Neural cell (in vitro differentiated cells): ENCODE data around the gene TSGA10IP. TPM values are rescaled to one million over a fixed set of nuclear protein-coding genes. Genes with fewer than 3 reads are reported as not detected.

Experiments used
- H2AFZ ChIP-seq: fragments of 200-600, 300-800 bp; sonication (generic), shearing (Covaris generic); 2 replicates; pipeline ENCODE4 v1.6.0; 2014; ENCODE audit warnings: low read depth, mild to moderate bottlenecking, antibody characterized with exemption, low read length, moderate library complexity
- H3F3A ChIP-seq: fragments of 200-600 bp; shearing (Covaris generic); 2 replicates; pipeline ENCODE4 v1.6.1; 2016; ENCODE audit warnings: mild to moderate bottlenecking, moderate library complexity, mixed read lengths, antibody characterized with exemption, low read length; ENCODE audit not compliant: insufficient read depth, poor library complexity, severe bottlenecking
- H3K27ac ChIP-seq: fragments of 200-600, 300-800 bp; sonication (generic), shearing (Covaris generic); 2 replicates; pipeline ENCODE4 v1.5.1; 2014; ENCODE audit warnings: mild to moderate bottlenecking, low read length, moderate library complexity
- H3K27me3 ChIP-seq: fragments of 300-800, 200-600 bp; sonication (generic), shearing (Covaris generic); 2 replicates; pipeline ENCODE4 v1.6.0; 2014; ENCODE audit warnings: mild to moderate bottlenecking, low read depth, low read length, moderate library complexity; ENCODE audit not compliant: insufficient read depth
- H3K36me3 ChIP-seq: fragments of 300-800, 200-600 bp; sonication (generic), shearing (Covaris generic); 2 replicates; pipeline ENCODE4 v1.5.1; 2014; ENCODE audit warnings: mild to moderate bottlenecking, antibody characterized with exemption, low read length, moderate library complexity; ENCODE audit not compliant: insufficient read depth
- H3K4me2 ChIP-seq: fragments of 300-800, 200-600 bp; sonication (generic), shearing (Covaris generic); 2 replicates; pipeline ENCODE4 v1.6.0; 2014; ENCODE audit warnings: mild to moderate bottlenecking, low read length
- H3K4me3 ChIP-seq: fragments of 300-800, 200-600 bp; sonication (generic), shearing (Covaris generic); 2 replicates; pipeline ENCODE4 v1.5.1; 2014; ENCODE audit warnings: mild to moderate bottlenecking, low read length, moderate library complexity
- H3K79me2 ChIP-seq: fragments of 200-600 bp; shearing (Covaris generic); replicated peaks from 2 replicates; pipeline ENCODE4 v1.6.0; 2014; ENCODE audit warnings: mild to moderate bottlenecking, low read length, moderate library complexity; ENCODE audit not compliant: insufficient read depth
- H3K9ac ChIP-seq: fragments of 300-800, 200-600 bp; sonication (generic), shearing (Covaris generic); 2 replicates; pipeline ENCODE4 v1.6.1; 2016; ENCODE audit warnings: mild to moderate bottlenecking, low read length, mixed read lengths
- H3K9me2 ChIP-seq: fragments of 200-600 bp; shearing (Covaris generic); 2 replicates; pipeline ENCODE4 v1.6.1; 2016; ENCODE audit warnings: mild to moderate bottlenecking, low read length, mixed read lengths; ENCODE audit not compliant: insufficient read depth
- H3K9me3 ChIP-seq: fragments of 200-600, 300-800 bp; sonication (generic), shearing (Covaris generic); 2 replicates; pipeline ENCODE4 v1.6.1; 2016; ENCODE audit warnings: mild to moderate bottlenecking, mixed run types, low read length, moderate library complexity, mixed read lengths
- H4K20me1 ChIP-seq: fragments of 200-600 bp; shearing (Covaris generic); 2 replicates; pipeline ENCODE4 v1.6.1; 2016; ENCODE audit warnings: mild to moderate bottlenecking, mixed run types; ENCODE audit not compliant: insufficient read depth
- EP300 ChIP-seq: fragments of 450-650 bp; conservative IDR thresholded peaks from 2 replicates; pipeline ENCODE4 v1.6.1; 2014; ENCODE audit warnings: antibody characterized with exemption, mild to moderate bottlenecking, moderate library complexity; ENCODE audit not compliant: poor library complexity, severe bottlenecking
- EZH2 ChIP-seq: fragments of 200-600, 300-800 bp; shearing (Covaris generic), sonication (generic); IDR thresholded peaks from 2 replicates; pipeline ENCODE4 v1.6.1; 2014; ENCODE audit warnings: antibody characterized with exemption, low read length, borderline replicate concordance, mild to moderate bottlenecking; ENCODE audit not compliant: insufficient read depth, poor library complexity, severe bottlenecking
- MXI1 ChIP-seq: fragments of 450-650 bp; conservative IDR thresholded peaks from 2 replicates; pipeline ENCODE4 v1.6.1; 2014; ENCODE audit warnings: antibody characterized with exemption, mild to moderate bottlenecking; ENCODE audit not compliant: poor library complexity, severe bottlenecking
- POLR2AphosphoS5 ChIP-seq: IDR thresholded peaks from 2 replicates; pipeline ENCODE4 v1.6.1; 2012
- RAD21 ChIP-seq: fragments of 450-650 bp; conservative IDR thresholded peaks from 2 replicates; pipeline ENCODE4 v1.6.1; 2014; ENCODE audit warnings: antibody characterized with exemption, mild to moderate bottlenecking, moderate library complexity
- SMC3 ChIP-seq: fragments of 450-650 bp; conservative IDR thresholded peaks from 2 replicates; pipeline ENCODE4 v1.6.1; 2014; ENCODE audit warnings: antibody characterized with exemption, mild to moderate bottlenecking, moderate library complexity; ENCODE audit not compliant: poor library complexity
- TAF1 ChIP-seq: IDR thresholded peaks from 2 replicates; pipeline ENCODE4 v1.6.1; 2012; ENCODE audit warnings: low read depth
- polyA plus RNA-seq: library from polyadenylated mRNA; depleted of rRNA; stranded (reverse); fragments of >200 nt; gene quantifications from 2 replicates; pipeline ENCODE4 v1.2.3, GENCODE V29; 2014
- TF ChIP-seq, protein P1 (sequence below): fragments of 450-650 bp; IDR thresholded peaks from 2 replicates; pipeline ENCODE4 v1.5.1; 2014; ENCODE audit warnings: antibody characterized with exemption, mild to moderate bottlenecking, moderate library complexity; ENCODE audit not compliant: poor library complexity, severe bottlenecking
- TF ChIP-seq, protein P2 (sequence below): IDR thresholded peaks from 2 replicates; pipeline ENCODE4 v1.6.1; 2012; ENCODE audit warnings: borderline replicate concordance

Gene TSGA10IP
- polyA plus RNA-seq, 1 donor from 2014 or later, result 0.53 TPM

DNA sequence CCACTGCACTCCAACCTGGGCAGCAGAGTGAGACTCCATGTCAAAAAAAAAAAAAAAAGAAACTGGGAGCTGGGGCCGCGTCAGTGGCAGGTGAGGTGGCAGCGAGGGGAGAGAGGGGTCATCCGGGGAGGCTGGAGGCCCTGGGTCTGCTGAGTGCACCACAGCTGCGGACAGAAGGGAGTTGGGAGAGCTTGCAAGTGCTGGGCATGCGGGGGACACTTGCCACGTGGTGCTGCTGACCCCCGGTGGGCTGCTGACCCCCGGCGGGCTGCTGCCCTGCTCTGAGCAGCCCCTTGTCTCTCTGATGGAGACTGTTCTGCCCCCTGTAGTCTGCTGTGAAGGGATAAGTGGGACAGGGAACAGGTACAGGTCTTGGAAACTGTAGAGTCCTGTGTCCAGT, 23.4 kb upstream of the TSGA10IP start:
- Histone ChIP-seq H4K20me1 (no peaks in the 10 kb centered on the region), H3K36me3 (no peaks in the 10 kb centered on the region), H3K9me3 (no peaks in the 10 kb centered on the region), H3K27me3 (no peaks in the 10 kb centered on the region), H3K9ac (no peak overlapping the region), H3K9me2 (no peaks in the 10 kb centered on the region), H3K4me2 (no peak overlapping the region), H2AFZ (no peak overlapping the region), H3F3A (no peaks in the 10 kb centered on the region), H3K27ac (no peak overlapping the region), H3K79me2 (peaks cover 20% of the 10 kb centered on the region), H3K4me3 (no peak overlapping the region)
- TF ChIP-seq POLR2AphosphoS5 (no peak), TAF1 (no peak), EP300 (no peak), RAD21 (no peak), SMC3 (no peak), MXI1 (no peak)
- TF ChIP-seq, protein P1, sequence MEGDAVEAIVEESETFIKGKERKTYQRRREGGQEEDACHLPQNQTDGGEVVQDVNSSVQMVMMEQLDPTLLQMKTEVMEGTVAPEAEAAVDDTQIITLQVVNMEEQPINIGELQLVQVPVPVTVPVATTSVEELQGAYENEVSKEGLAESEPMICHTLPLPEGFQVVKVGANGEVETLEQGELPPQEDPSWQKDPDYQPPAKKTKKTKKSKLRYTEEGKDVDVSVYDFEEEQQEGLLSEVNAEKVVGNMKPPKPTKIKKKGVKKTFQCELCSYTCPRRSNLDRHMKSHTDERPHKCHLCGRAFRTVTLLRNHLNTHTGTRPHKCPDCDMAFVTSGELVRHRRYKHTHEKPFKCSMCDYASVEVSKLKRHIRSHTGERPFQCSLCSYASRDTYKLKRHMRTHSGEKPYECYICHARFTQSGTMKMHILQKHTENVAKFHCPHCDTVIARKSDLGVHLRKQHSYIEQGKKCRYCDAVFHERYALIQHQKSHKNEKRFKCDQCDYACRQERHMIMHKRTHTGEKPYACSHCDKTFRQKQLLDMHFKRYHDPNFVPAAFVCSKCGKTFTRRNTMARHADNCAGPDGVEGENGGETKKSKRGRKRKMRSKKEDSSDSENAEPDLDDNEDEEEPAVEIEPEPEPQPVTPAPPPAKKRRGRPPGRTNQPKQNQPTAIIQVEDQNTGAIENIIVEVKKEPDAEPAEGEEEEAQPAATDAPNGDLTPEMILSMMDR, result no peak

DNA sequence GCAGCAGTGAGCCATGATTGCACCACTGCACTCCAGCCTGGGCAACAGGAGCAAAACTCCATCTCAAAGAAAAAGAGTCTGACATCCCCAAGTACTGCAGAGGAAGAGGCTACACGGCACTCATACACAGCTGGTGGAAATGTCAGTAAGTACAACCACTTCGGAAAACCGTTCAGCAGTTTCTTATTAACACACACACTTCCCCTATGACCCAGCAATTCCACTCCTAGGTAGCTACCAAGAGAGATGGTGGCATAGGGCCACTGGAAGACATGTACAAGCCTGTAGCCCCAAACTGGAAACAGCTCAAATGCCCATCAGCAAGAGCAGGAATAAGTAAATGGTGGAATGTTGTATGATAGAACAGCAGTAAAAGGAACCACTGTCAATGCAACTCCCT, 22.7 kb upstream of the TSGA10IP start:
- no peaks in the 10 kb centered on the region for H3K9me3 ChIP-seq
- H3K79me2 ChIP-seq, result peaks cover 20% of the 10 kb centered on the region
- H3K27ac ChIP-seq, result no peak overlapping the region
- no peaks in the 10 kb centered on the region for H3K27me3 ChIP-seq
- no peaks in the 10 kb centered on the region for H3K9me2 ChIP-seq
- H4K20me1 ChIP-seq, result no peaks in the 10 kb centered on the region
- no peak overlapping the region for H3K4me2 ChIP-seq
- no peak overlapping the region for H3K9ac ChIP-seq
- no peak overlapping the region for H3K4me3 ChIP-seq
- H3K36me3 ChIP-seq, result no peaks in the 10 kb centered on the region
- no peak for TF ChIP-seq TAF1
- TF ChIP-seq POLR2AphosphoS5, result no peak
- no peak for TF ChIP-seq EZH2
- TF ChIP-seq, protein P1, result no peak
- TF ChIP-seq RAD21, result no peak
- TF ChIP-seq, protein P2, sequence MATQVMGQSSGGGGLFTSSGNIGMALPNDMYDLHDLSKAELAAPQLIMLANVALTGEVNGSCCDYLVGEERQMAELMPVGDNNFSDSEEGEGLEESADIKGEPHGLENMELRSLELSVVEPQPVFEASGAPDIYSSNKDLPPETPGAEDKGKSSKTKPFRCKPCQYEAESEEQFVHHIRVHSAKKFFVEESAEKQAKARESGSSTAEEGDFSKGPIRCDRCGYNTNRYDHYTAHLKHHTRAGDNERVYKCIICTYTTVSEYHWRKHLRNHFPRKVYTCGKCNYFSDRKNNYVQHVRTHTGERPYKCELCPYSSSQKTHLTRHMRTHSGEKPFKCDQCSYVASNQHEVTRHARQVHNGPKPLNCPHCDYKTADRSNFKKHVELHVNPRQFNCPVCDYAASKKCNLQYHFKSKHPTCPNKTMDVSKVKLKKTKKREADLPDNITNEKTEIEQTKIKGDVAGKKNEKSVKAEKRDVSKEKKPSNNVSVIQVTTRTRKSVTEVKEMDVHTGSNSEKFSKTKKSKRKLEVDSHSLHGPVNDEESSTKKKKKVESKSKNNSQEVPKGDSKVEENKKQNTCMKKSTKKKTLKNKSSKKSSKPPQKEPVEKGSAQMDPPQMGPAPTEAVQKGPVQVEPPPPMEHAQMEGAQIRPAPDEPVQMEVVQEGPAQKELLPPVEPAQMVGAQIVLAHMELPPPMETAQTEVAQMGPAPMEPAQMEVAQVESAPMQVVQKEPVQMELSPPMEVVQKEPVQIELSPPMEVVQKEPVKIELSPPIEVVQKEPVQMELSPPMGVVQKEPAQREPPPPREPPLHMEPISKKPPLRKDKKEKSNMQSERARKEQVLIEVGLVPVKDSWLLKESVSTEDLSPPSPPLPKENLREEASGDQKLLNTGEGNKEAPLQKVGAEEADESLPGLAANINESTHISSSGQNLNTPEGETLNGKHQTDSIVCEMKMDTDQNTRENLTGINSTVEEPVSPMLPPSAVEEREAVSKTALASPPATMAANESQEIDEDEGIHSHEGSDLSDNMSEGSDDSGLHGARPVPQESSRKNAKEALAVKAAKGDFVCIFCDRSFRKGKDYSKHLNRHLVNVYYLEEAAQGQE, result no peak
- TF ChIP-seq EP300, result no peak
- TF ChIP-seq SMC3, result no peak
- no peak for TF ChIP-seq MXI1
- H2AFZ ChIP-seq, result no peak overlapping the region
- no peaks in the 10 kb centered on the region for H3F3A ChIP-seq
